IMR-90 (cell line): ENCODE data around the gene ACTR3C. TPM values are rescaled to one million over a fixed set of nuclear protein-coding genes. Genes with fewer than 3 reads are reported as not detected.

Source experiments
- ATAC-seq: fragments of 200-7000 bp; cut with Tn5 transposase; 2 replicates; pipeline ENCODE4 v1.9.1; 2020; ENCODE audit warnings: low read depth, mild to moderate bottlenecking, moderate library complexity
- BruUV-seq: library from RNA; stranded (reverse); fragments of 400-500 nt; replicated peaks from 2 replicates; lab custom pipeline; 2021; lab: Mats Ljungman, UMichigan
- CTCF ChIA-PET: fragments of 300-600 bp; formaldehyde crosslinking; extraction: SDS; loops from one replicate; lab custom pipeline; 2021; ENCODE audit warnings: antibody characterized with exemption; lab: Yijun Ruan, JAX
- POLR2A ChIA-PET: fragments of 300-600 bp; sonication (Branson Sonifier 250); formaldehyde crosslinking; loops from one replicate; lab custom pipeline; 2022; ENCODE audit warnings: antibody characterized with exemption; ENCODE audit not compliant: unreplicated experiment; lab: Charles Lee
- DNase-seq: peaks from one replicate; pipeline ENCODE4 v3.0.0; 2013
- H2AFZ ChIP-seq: replicated peaks from 2 replicates; pipeline ENCODE3; 2013; ENCODE audit warnings: low read length, mild to moderate bottlenecking; ENCODE audit not compliant: poor library complexity
- H2AK5ac ChIP-seq: 2 replicates; pipeline ENCODE4 v1.6.1; 2013; ENCODE audit warnings: low read depth, low read length, inconsistent platforms
- H2AK9ac ChIP-seq: replicated peaks from 2 replicates; pipeline ENCODE3; 2013; ENCODE audit warnings: mild to moderate bottlenecking, low read depth, low read length, moderate library complexity; ENCODE audit not compliant: poor library complexity
- H2BK120ac ChIP-seq: 2 replicates; pipeline ENCODE4 v1.6.1; 2013; ENCODE audit warnings: low read depth, low read length, inconsistent platforms
- H2BK15ac ChIP-seq: 3 replicates; pipeline ENCODE4 v1.6.1; 2013; ENCODE audit warnings: low read depth, low read length, inconsistent platforms
- H2BK20ac ChIP-seq: 2 replicates; pipeline ENCODE4 v1.6.1; 2013; ENCODE audit warnings: low read depth, mild to moderate bottlenecking, inconsistent platforms, low read length, moderate library complexity
- H2BK5ac ChIP-seq: 2 replicates; pipeline ENCODE4 v1.6.1; 2013; ENCODE audit warnings: mild to moderate bottlenecking, low read depth, low read length, inconsistent platforms; ENCODE audit not compliant: poor library complexity, severe bottlenecking
- H3K14ac ChIP-seq: replicated peaks from 2 replicates; pipeline ENCODE4 v1.6.1; 2013; ENCODE audit warnings: low read depth, low read length, inconsistent platforms
- H3K18ac ChIP-seq: 2 replicates; pipeline ENCODE4 v1.6.1; 2013; ENCODE audit warnings: low read depth, low read length, control low read depth
- H3K23ac ChIP-seq: 2 replicates; pipeline ENCODE4 v1.6.1; 2013; ENCODE audit warnings: low read depth, low read length, inconsistent platforms
- H3K27ac ChIP-seq: 2 replicates; pipeline ENCODE4 v1.5.1; 2013; ENCODE audit warnings: mild to moderate bottlenecking, control low read depth, low read length; ENCODE audit not compliant: insufficient read depth
- H3K27me3 ChIP-seq: 2 replicates; pipeline ENCODE4 v1.6.1; 2013; ENCODE audit warnings: low read length; ENCODE audit not compliant: control insufficient read depth, insufficient read depth
- H3K36me3 ChIP-seq: 2 replicates; pipeline ENCODE4 v1.6.1; 2013; ENCODE audit warnings: low read length, mixed read lengths; ENCODE audit not compliant: control insufficient read depth, insufficient read depth
- H3K4ac ChIP-seq: 2 replicates; pipeline ENCODE4 v1.6.1; 2013; ENCODE audit warnings: low read depth, low read length, inconsistent platforms
- H3K4me1 ChIP-seq: 2 replicates; pipeline ENCODE4 v1.6.1; 2013; ENCODE audit warnings: low read length, mixed read lengths; ENCODE audit not compliant: control insufficient read depth, insufficient read depth
- H3K4me2 ChIP-seq: 2 replicates; pipeline ENCODE4 v1.6.1; 2013; ENCODE audit warnings: low read depth, mild to moderate bottlenecking, control low read depth, low read length, moderate library complexity
- H3K4me3 ChIP-seq: 2 replicates; pipeline ENCODE4 v1.5.1; 2013; ENCODE audit warnings: low read depth, mild to moderate bottlenecking, control low read depth, low read length, moderate library complexity; ENCODE audit not compliant: insufficient read depth
- H3K56ac ChIP-seq: 2 replicates; pipeline ENCODE4 v1.6.1; 2013; ENCODE audit warnings: low read length, inconsistent platforms; ENCODE audit not compliant: insufficient read depth; ENCODE audit errors: extremely low read depth
- H3K79me1 ChIP-seq, 2 experiments: 2 replicates each; pipeline ENCODE4 v1.6.1; 2013; ENCODE audit warnings: low read length in 2 of 2, inconsistent platforms in 1 of 2, low read depth in 1 of 2
- H3K9ac ChIP-seq: 2 replicates; pipeline ENCODE4 v1.6.1; 2013; ENCODE audit warnings: low read depth, low read length, control low read depth
- H3K9me1 ChIP-seq: 2 replicates; pipeline ENCODE4 v1.6.1; 2013; ENCODE audit warnings: low read length, inconsistent platforms; ENCODE audit not compliant: insufficient read depth
- H3K9me3 ChIP-seq: 2 replicates; pipeline ENCODE4 v1.6.1; 2013; ENCODE audit warnings: low read length; ENCODE audit not compliant: control insufficient read depth, insufficient read depth
- H4K20me1 ChIP-seq: 2 replicates; pipeline ENCODE4 v1.6.1; 2013; ENCODE audit warnings: low read length, inconsistent platforms; ENCODE audit not compliant: insufficient read depth
- H4K5ac ChIP-seq: 2 replicates; pipeline ENCODE4 v1.6.1; 2013; ENCODE audit warnings: mild to moderate bottlenecking, low read depth, low read length, control low read depth
- H4K8ac ChIP-seq, 2 experiments: 2 replicates each; pipeline ENCODE4 v1.6.1; 2013; ENCODE audit warnings: low read depth in 2 of 2, low read length in 2 of 2, control low read depth in 1 of 2, inconsistent platforms in 1 of 2
- H4K91ac ChIP-seq: 2 replicates; pipeline ENCODE4 v1.6.1; 2013; ENCODE audit warnings: low read depth, low read length, inconsistent platforms; ENCODE audit not compliant: insufficient read depth
- FOS ChIP-seq: fragments of 150-350 bp; IDR thresholded peaks from 2 replicates; pipeline ENCODE4 v1.6.1; 2016; ENCODE audit warnings: low read depth, low read length
- WGBS, 2 experiments: methylation state at CpG; one replicate each; pipeline versions ENCODE4 v1.1.5 to v1.1.7; 2013; ENCODE audit warnings: missing lambda C conversion rate in 2 of 2; ENCODE audit not compliant: insufficient read length in 1 of 2; ENCODE audit errors: extremely low coverage in 2 of 2; 5-methylcytosine and 5-hydroxymethylcytosine counted together
- dilution Hi-C: fragments of 300-500 bp; cut with HindIII; formaldehyde crosslinking; loops from one replicate; pipeline ENCODE4 v1.14.3; 2018; ENCODE audit warnings: low sequenced_read_pairs; ENCODE audit not compliant: unreplicated experiment
- in situ Hi-C: fragments of 300-500 bp; cut with MboI; formaldehyde crosslinking; loops from 3 replicates; pipeline ENCODE4 v1.14.3; 2019; ENCODE audit warnings: low sequenced_read_pairs, inconsistent platforms, mixed read lengths
- intact Hi-C: fragments of 100-400 bp; cut with micrococcal nuclease; formaldehyde crosslinking; loops from 2 replicates; pipeline ENCODE4 v1.10.0; 2022
- polyA plus RNA-seq, 3 experiments: library from polyadenylated mRNA; depleted of rRNA; stranded (reverse); fragments of >200 nt; gene quantifications; 2 replicates each; pipeline ENCODE4 v1.2.3, GENCODE V29; 2012; ENCODE audit warnings: low replicate concordance in 1 of 3
- total RNA-seq: library from RNA; depleted of rRNA; stranded (reverse); fragments of >200 nt; gene quantifications from 2 replicates; pipeline ENCODE4 v1.2.3, GENCODE V29; 2012
- TF ChIP-seq, protein P1 (sequence below): fragments of 150-350 bp; IDR thresholded peaks from 2 replicates; pipeline ENCODE4 v1.6.1; 2017; ENCODE audit warnings: mild to moderate bottlenecking, antibody characterized with exemption, low read length, low read depth

ACTR3C gene
- total and polyA plus RNA-seq, 2 of the 4 experiments (the other 2 are of a cell fraction) = not detected

DNA sequence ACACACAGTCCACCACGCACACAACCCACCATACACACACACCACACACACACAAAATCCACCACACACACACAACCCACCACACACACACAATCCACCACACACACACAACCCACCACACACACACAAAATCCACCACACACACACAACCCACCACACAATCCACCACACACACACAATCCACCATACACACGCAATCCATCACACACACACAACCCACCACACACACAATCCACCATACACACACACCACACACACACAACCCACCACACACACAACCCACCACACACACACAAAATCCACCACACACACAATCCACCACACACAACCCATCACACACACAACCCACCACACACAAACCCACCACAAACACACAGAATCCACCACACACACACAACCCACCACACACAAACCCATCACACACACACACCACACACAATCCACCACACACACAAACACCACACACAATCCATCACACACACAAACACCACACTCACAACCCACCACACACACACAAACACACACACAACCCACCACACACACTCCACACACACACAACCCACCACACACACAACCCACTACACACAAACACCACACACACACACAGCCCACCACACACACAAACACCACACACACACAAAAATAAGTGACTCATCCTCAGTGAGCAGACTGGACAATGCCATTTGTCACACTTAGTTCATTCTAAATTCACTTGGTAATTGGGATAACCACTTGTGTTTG, 36.4 kb upstream of the ACTR3C start:
- intact Hi-C loops (no loop called here), in situ Hi-C loops (no loop called here), dilution Hi-C loops (no loop called here)
- Histone ChIP-seq H3K4me1 (no peaks in the 10 kb centered on the region; the same call in 1 of the 2 replicates), H3K14ac (no peak overlapping the region), H3K23ac (no peak overlapping the region), H3K4me3 (no peak overlapping the region), H4K91ac (no peak overlapping the region), H3K4ac (no peak overlapping the region; the same call in 1 of the 2 replicates), H3K79me1 (no peaks in the 10 kb centered on the region), H3K36me3 (no peaks in the 10 kb centered on the region), H2BK120ac (no peak overlapping the region), H3K9ac (no peak overlapping the region), H2AK5ac (0 out of 2 replicates have a peak overlapping the region, but pooled peaks have one; percentile 57), H4K5ac (no peak overlapping the region), H3K18ac (no peak overlapping the region), H4K8ac (no peak overlapping the region), H3K4me2 (no peak overlapping the region), H3K27ac (no peak overlapping the region), H3K9me3 (no peaks in the 10 kb centered on the region), H2AFZ (no peak overlapping the region), H2BK5ac (peak overlapping the region; percentile 90), H2AK9ac (no peak overlapping the region), H3K56ac (no peak overlapping the region), H2BK15ac (no peak overlapping the region), H4K20me1 (no peaks in the 10 kb centered on the region), H2BK20ac (no peak overlapping the region), H3K9me1 (no peaks in the 10 kb centered on the region; the same call in 1 of the 2 replicates), H3K27me3 (peaks cover 2% of the 10 kb centered on the region; the same call in 1 of the 2 replicates)
- DNase-seq (no peak), ATAC-seq (no peak)
- ChIA-PET CTCF (no interaction called here), POLR2A (no interaction called here)
- no TSS peak for BruUV-seq
- 100% methylated on average over 1 of the region's 2 CpGs; no CpG with 5 or more reads in 1 of the 2 experiments for WGBS, 2 experiments
- TF ChIP-seq, protein P1, sequence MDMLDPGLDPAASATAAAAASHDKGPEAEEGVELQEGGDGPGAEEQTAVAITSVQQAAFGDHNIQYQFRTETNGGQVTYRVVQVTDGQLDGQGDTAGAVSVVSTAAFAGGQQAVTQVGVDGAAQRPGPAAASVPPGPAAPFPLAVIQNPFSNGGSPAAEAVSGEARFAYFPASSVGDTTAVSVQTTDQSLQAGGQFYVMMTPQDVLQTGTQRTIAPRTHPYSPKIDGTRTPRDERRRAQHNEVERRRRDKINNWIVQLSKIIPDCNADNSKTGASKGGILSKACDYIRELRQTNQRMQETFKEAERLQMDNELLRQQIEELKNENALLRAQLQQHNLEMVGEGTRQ = no peak
- TF ChIP-seq FOS = 0 out of 2 replicates have a peak, but pooled peaks have one; percentile 4
